Immature natural killer cell (primary cell): Measurements from ENCODE around the gene GJB5. TPM values are rescaled to one million over a fixed set of nuclear protein-coding genes. Genes with fewer than 3 reads are reported as not detected.

Source experiments
- DNase-seq, 3 donors: peaks; one replicate each; pipeline ENCODE4 v3.0.0; 2022; ENCODE audit warnings: mixed read lengths in 1 of 3
- H3K27ac Mint-ChIP-seq, 6 donors: one replicate each; pipeline ENCODE4 v1.8.0; 2020; ENCODE audit warnings: mixed read lengths in 6 of 6, mild to moderate bottlenecking in 5 of 6, inconsistent platforms in 4 of 6, moderate library complexity in 3 of 6
- H3K27me3 Mint-ChIP-seq, 3 donors: one replicate each; pipeline ENCODE4 v1.8.0; 2020 to 2021; ENCODE audit warnings: low read depth in 3 of 3, mild to moderate bottlenecking in 3 of 3, mixed read lengths in 3 of 3, moderate library complexity in 3 of 3, inconsistent platforms in 1 of 3
- H3K36me3 Mint-ChIP-seq, 3 donors: one replicate each; pipeline ENCODE4 v1.8.0; 2020; ENCODE audit warnings: mixed read lengths in 3 of 3, inconsistent platforms in 2 of 3, mild to moderate bottlenecking in 2 of 3
- H3K4me1 Mint-ChIP-seq, 2 donors: one replicate each; pipeline ENCODE4 v1.8.0; 2020; ENCODE audit warnings: inconsistent platforms in 2 of 2, mild to moderate bottlenecking in 2 of 2, mixed read lengths in 2 of 2, moderate library complexity in 1 of 2
- H3K4me3 Mint-ChIP-seq, 5 donors: one replicate each; pipeline ENCODE4 v1.8.0; 2020; ENCODE audit warnings: mild to moderate bottlenecking in 5 of 5, mixed read lengths in 5 of 5, inconsistent platforms in 3 of 5, moderate library complexity in 3 of 5
- H3K9me3 Mint-ChIP-seq, 6 donors: one replicate each; pipeline ENCODE4 v1.8.0; 2020; ENCODE audit warnings: mild to moderate bottlenecking in 6 of 6, mixed read lengths in 6 of 6, inconsistent platforms in 4 of 6, moderate library complexity in 3 of 6
- polyA plus RNA-seq, 3 donors: library from polyadenylated mRNA; unstranded; fragments of 300-500 nt; fragmentation: Illumina TruSeq; gene quantifications; one replicate each; pipeline ENCODE4 v1.2.3, GENCODE V29; 2021

GJB5 gene
- polyA plus RNA-seq, result not detected

- Mint-ChIP-seq H3K9me3 (no peaks in the 10 kb centered on the region), H3K27ac (no peak within 1 kb of the TSS), H3K27me3 (peaks cover 0 to 8% (median 2%) of the 10 kb centered on the region in 3 donors), H3K36me3 (no peaks in the 10 kb centered on the region), H3K4me3 (no peak within 1 kb of the TSS), H3K4me1 (no peaks in the 10 kb centered on the region)
- no peak for DNase-seq
Observed at GRCh38 chr1:34754964-34755637, at the start of gene GJB5. Gene GJB5 (plus strand): TSS chr1:34755047. CDS start chr1:34757331, 2,284 bp downstream.

- no peaks in the 10 kb centered on the region for H3K4me1 Mint-ChIP-seq
- H3K27ac Mint-ChIP-seq, result no peak overlapping the region
- H3K36me3 Mint-ChIP-seq, result no peaks in the 10 kb centered on the region
- DNase-seq, result no peak
- H3K4me3 Mint-ChIP-seq, result no peak overlapping the region
- peaks cover 2 to 14% (median 9%) of the 10 kb centered on the region in 3 donors for H3K27me3 Mint-ChIP-seq
- H3K9me3 Mint-ChIP-seq, result no peaks in the 10 kb centered on the region
Observed at GRCh38 chr1:34705077-34705476, 49.8 kb upstream of the GJB5 start.

GRCh38 chr1:34708106-34708505 is 46.7 kb upstream of the GJB5 start:
- H3K4me1 Mint-ChIP-seq, result no peaks in the 10 kb centered on the region
- peaks cover 2 to 14% (median 9%) of the 10 kb centered on the region in 3 donors for H3K27me3 Mint-ChIP-seq
- H3K4me3 Mint-ChIP-seq, result no peak overlapping the region
- no peak for DNase-seq
- H3K27ac Mint-ChIP-seq, result no peak overlapping the region
- H3K36me3 Mint-ChIP-seq, result no peaks in the 10 kb centered on the region
- H3K9me3 Mint-ChIP-seq, result peaks cover 0 to 3% (median 0%) of the 10 kb centered on the region in 6 donors

GRCh38 chr1:34709547-34709946 is 45.3 kb upstream of the GJB5 start:
- Mint-ChIP-seq H3K27ac (no peak overlapping the region), H3K9me3 (peaks cover 0 to 3% (median 0%) of the 10 kb centered on the region in 6 donors), H3K4me3 (no peak overlapping the region), H3K27me3 (peaks cover 5 to 6% (median 5%) of the 10 kb centered on the region in 3 donors), H3K36me3 (no peaks in the 10 kb centered on the region), H3K4me1 (no peaks in the 10 kb centered on the region)
- no peak for DNase-seq

- peaks cover 0 to 3% (median 0%) of the 10 kb centered on the region in 6 donors for H3K9me3 Mint-ChIP-seq
- H3K4me1 Mint-ChIP-seq, result no peaks in the 10 kb centered on the region
- DNase-seq, result no peak
- no peak overlapping the region for H3K4me3 Mint-ChIP-seq
- no peak overlapping the region for H3K27ac Mint-ChIP-seq
- no peaks in the 10 kb centered on the region for H3K36me3 Mint-ChIP-seq
- peaks cover 3 to 6% (median 5%) of the 10 kb centered on the region in 3 donors for H3K27me3 Mint-ChIP-seq
Observed at GRCh38 chr1:34710812-34711211, 44.0 kb upstream of the GJB5 start.

- DNase-seq, result no peak
- Mint-ChIP-seq H3K27ac (no peak overlapping the region), H3K9me3 (peaks cover 0 to 3% (median 0%) of the 10 kb centered on the region in 6 donors), H3K36me3 (no peaks in the 10 kb centered on the region), H3K4me3 (no peak overlapping the region), H3K4me1 (no peaks in the 10 kb centered on the region), H3K27me3 (peaks cover 1 to 6% (median 3%) of the 10 kb centered on the region in 3 donors)
Observed at GRCh38 chr1:34711485-34711884, 43.4 kb upstream of the GJB5 start.

- DNase-seq, result no peak
- Mint-ChIP-seq H3K4me1 (no peaks in the 10 kb centered on the region), H3K27ac (no peak overlapping the region), H3K27me3 (peaks cover 1 to 6% (median 3%) of the 10 kb centered on the region in 3 donors), H3K4me3 (no peak overlapping the region), H3K36me3 (no peaks in the 10 kb centered on the region), H3K9me3 (peaks cover 0 to 4% (median 0%) of the 10 kb centered on the region in 6 donors)
Observed at GRCh38 chr1:34712007-34712688, 42.7 kb upstream of the GJB5 start.

- H3K27me3 Mint-ChIP-seq, result peaks cover 1 to 6% (median 2%) of the 10 kb centered on the region in 3 donors
- peaks cover 0 to 4% (median 0%) of the 10 kb centered on the region in 6 donors for H3K9me3 Mint-ChIP-seq
- H3K36me3 Mint-ChIP-seq, result no peaks in the 10 kb centered on the region
- no peak overlapping the region for H3K4me3 Mint-ChIP-seq
- DNase-seq, result no peak
- no peaks in the 10 kb centered on the region for H3K4me1 Mint-ChIP-seq
- no peak overlapping the region for H3K27ac Mint-ChIP-seq
Observed at GRCh38 chr1:34713443-34713842, 41.4 kb upstream of the GJB5 start.

- DNase-seq, result no peak
- no peak overlapping the region for H3K27ac Mint-ChIP-seq
- H3K4me3 Mint-ChIP-seq, result no peak overlapping the region
- peaks cover 0 to 6% (median 0%) of the 10 kb centered on the region in 3 donors for H3K27me3 Mint-ChIP-seq
- no peaks in the 10 kb centered on the region for H3K4me1 Mint-ChIP-seq
- H3K9me3 Mint-ChIP-seq, result peaks cover 0 to 4% (median 0%) of the 10 kb centered on the region in 6 donors
- H3K36me3 Mint-ChIP-seq, result no peaks in the 10 kb centered on the region
Observed at GRCh38 chr1:34714386-34714785, 40.5 kb upstream of the GJB5 start.

GRCh38 chr1:34715139-34715538 is 39.7 kb upstream of the GJB5 start:
- peaks cover 0 to 4% (median 0%) of the 10 kb centered on the region in 6 donors for H3K9me3 Mint-ChIP-seq
- peaks cover 0 to 6% (median 1%) of the 10 kb centered on the region in 3 donors for H3K27me3 Mint-ChIP-seq
- H3K36me3 Mint-ChIP-seq, result no peaks in the 10 kb centered on the region
- no peaks in the 10 kb centered on the region for H3K4me1 Mint-ChIP-seq
- H3K27ac Mint-ChIP-seq, result no peak overlapping the region
- no peak for DNase-seq
- H3K4me3 Mint-ChIP-seq, result no peak overlapping the region

- Mint-ChIP-seq H3K36me3 (no peaks in the 10 kb centered on the region), H3K27me3 (peaks cover 0 to 6% (median 3%) of the 10 kb centered on the region in 3 donors), H3K27ac (no peak overlapping the region), H3K4me1 (no peaks in the 10 kb centered on the region), H3K4me3 (no peak overlapping the region), H3K9me3 (peaks cover 0 to 2% (median 0%) of the 10 kb centered on the region in 6 donors)
- DNase-seq, result no peak
Observed at GRCh38 chr1:34721241-34721640, 33.6 kb upstream of the GJB5 start.

- no peaks in the 10 kb centered on the region for H3K4me1 Mint-ChIP-seq
- H3K4me3 Mint-ChIP-seq, result no peak overlapping the region
- no peak for DNase-seq
- H3K27me3 Mint-ChIP-seq, result peaks cover 0 to 8% (median 3%) of the 10 kb centered on the region in 3 donors
- H3K36me3 Mint-ChIP-seq, result no peaks in the 10 kb centered on the region
- no peak overlapping the region for H3K27ac Mint-ChIP-seq
- peaks cover 0 to 2% (median 0%) of the 10 kb centered on the region in 6 donors for H3K9me3 Mint-ChIP-seq
Observed at GRCh38 chr1:34721646-34722355, 33.0 kb upstream of the GJB5 start.

- Mint-ChIP-seq H3K4me3 (no peak overlapping the region), H3K9me3 (no peaks in the 10 kb centered on the region), H3K27me3 (peaks cover 3 to 9% (median 5%) of the 10 kb centered on the region in 3 donors), H3K36me3 (no peaks in the 10 kb centered on the region), H3K27ac (no peak overlapping the region), H3K4me1 (no peaks in the 10 kb centered on the region)
- DNase-seq, result no peak
Observed at GRCh38 chr1:34726861-34727260, 28.0 kb upstream of the GJB5 start.

GRCh38 chr1:34730485-34730884 is 24.4 kb upstream of the GJB5 start:
- DNase-seq, result no peak
- Mint-ChIP-seq H3K9me3 (no peaks in the 10 kb centered on the region), H3K4me1 (no peaks in the 10 kb centered on the region), H3K27ac (no peak overlapping the region), H3K4me3 (no peak overlapping the region), H3K36me3 (no peaks in the 10 kb centered on the region), H3K27me3 (peaks cover 3 to 6% (median 4%) of the 10 kb centered on the region in 3 donors)
